Sciatic nerve (tissue), 2 donors: ENCODE results near the gene RHOD. TPM values are rescaled to one million over a fixed set of nuclear protein-coding genes. Genes with fewer than 3 reads are reported as not detected.

ENCODE experiments used
- ATAC-seq: fragments of 200-7000 bp; cut with Tn5 transposase; one replicate; pipeline ENCODE4 v1.9.1; 2020; ENCODE audit warnings: mild to moderate bottlenecking, moderate library complexity
- DNase-seq: peaks from one replicate; pipeline ENCODE4 v3.0.0-alpha.2; 2020; ENCODE audit warnings: low spot score
- intact Hi-C: fragments of 100-400 bp; cut with DNase I; formaldehyde crosslinking; loops from one replicate; pipeline ENCODE4 v1.14.2; 2022
- total RNA-seq: library from RNA; stranded (reverse); fragmentation: NEBNext Ultra II Directional; extraction: Animal tissue kit (Norgen Biotek cat#: 25700); gene quantifications from one replicate; pipeline ENCODE4 v1.2.1, GENCODE V29; 2021
- donor health status: DM: no; HTN: no; CAD: no.
- donor health status: DM: no; HTN: no; CAD: no.

RHOD gene, protein sequence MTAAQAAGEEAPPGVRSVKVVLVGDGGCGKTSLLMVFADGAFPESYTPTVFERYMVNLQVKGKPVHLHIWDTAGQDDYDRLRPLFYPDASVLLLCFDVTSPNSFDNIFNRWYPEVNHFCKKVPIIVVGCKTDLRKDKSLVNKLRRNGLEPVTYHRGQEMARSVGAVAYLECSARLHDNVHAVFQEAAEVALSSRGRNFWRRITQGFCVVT
- total RNA-seq: 10.3 TPM

DNA sequence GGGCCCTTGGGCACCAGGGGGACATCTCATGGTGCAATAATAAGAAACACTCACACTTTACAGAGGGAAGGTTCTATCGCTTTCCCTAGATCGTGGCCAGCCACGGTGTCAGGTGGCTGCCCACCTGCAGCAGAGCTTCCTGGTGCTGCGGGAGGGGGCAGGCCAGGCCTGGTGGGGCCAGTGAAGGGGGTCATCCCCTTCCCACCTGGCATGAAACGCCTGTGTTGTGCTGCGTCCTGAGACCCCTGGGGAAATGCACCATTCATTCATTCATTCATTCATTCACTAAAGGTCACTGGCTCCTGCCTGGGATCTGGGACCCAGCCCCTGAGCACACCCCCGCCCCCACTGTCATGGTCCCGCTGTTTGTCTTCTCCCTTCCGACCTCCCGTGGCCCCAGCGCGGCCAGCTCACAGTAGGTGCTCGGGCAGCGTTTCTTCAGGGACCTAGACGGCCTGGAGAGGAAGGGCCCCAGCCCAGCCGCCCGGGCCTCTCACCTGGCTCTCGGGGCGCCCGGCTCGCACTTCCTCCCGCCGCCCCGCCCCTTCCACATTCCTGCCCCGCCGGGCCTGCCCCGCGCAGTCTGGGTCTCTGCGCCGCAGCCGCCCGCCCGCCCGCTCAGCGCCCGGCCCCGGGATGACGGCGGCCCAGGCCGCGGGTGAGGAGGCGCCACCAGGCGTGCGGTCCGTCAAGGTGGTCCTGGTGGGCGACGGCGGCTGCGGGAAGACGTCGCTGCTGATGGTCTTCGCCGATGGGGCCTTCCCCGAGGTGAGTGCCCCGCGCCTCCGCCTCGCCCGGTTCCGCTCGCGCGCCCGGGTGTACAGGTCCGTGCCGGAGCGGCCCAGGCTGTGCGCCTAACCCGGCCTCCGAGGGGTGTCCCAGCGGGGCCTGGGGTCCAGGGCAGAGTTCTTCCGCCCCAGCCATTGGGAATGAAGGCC is at the start of gene RHOD:
TSS of gene RHOD (plus strand) at position 581 of the 938 bp plus-strand sequence. CDS start at position 637, 56 bp downstream.
- intact Hi-C loops: no loop called here
- ATAC-seq: peak; percentile 71
- no peak for DNase-seq

DNA sequence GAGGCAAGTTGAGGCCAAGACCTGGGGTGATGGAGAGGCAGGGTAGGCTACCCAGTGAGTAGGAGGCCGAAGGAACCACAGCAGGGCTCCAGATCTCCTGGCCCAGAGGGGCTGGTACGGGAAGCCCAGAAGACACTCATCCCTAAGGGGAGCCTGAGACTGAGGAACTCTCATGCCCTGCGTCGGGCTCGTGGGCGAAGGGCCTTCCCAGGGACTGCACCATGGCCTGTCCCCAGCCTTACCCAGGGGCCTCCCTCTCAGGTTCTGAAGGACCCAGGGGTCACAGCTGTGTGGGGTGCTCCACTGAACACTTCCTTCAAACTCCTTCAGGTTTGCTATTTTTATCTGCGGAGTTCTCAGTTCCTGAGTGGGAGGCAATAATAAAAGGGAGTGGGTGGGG is 49.5 kb upstream of the RHOD start:
- ATAC-seq: no peak
- DNase-seq: no peak
- intact Hi-C loops: no loop called here

DNA sequence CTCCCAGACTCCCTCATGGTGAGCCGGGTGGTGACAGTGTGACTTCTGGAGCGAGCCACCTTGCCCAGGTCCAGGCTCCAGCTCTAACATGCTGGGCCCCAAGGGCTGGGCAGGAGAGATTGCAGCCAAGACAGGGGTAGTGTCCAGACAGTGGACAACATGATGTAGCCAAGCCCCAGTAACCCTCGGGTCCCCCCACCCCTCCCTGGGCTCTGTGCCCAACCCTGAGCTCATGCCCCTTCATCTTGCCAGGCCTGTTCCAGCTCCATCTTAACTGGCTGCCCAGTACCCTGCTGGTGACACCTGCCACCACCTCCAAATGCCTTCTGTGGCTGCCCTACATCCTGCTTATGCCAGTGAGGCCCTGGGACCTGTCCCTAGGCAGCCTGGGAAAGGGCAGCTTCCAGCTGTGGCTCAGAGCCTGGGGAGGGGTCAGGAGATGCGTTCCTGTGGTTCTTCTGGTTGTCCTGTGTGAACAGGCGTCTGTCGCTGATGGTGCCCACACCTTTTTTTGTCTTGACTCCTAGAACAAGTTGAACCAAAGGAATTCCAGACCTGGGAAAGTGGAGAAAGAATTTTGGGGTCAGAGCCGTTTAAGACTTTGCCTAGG is 46.2 kb upstream of the RHOD start:
- no peak for ATAC-seq

DNA sequence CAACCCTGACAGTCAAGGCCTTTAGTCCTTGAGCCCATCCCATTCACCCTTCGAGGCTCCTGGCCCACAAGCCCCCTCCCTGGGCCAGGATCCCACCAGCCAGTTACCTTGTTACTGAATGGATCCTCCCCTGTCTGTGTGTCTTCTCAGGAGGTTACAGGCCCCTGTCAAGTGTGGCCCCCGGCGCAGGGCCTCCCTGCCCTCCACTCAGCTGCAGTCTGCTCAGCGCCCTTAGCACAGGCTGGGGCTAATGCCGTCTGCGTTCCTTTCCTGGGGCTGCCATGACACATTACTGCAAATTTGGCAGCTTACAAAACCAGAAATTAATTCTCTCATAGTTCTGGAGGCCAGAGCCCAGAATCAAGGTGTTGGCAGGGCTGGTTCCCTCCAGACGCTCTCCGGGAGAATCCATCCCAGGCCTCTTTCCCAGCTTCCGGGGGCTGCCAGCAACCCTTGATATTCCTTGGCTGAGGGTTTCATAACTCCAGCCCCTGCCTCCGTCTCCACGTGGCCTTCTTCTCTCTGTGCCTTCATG is 43.1 kb upstream of the RHOD start:
- intact Hi-C loops: no loop called here

More for the DNA sequence above, 46.2 kb upstream of the RHOD start:
- no peak for DNase-seq
- intact Hi-C loops: no loop called here

DNA sequence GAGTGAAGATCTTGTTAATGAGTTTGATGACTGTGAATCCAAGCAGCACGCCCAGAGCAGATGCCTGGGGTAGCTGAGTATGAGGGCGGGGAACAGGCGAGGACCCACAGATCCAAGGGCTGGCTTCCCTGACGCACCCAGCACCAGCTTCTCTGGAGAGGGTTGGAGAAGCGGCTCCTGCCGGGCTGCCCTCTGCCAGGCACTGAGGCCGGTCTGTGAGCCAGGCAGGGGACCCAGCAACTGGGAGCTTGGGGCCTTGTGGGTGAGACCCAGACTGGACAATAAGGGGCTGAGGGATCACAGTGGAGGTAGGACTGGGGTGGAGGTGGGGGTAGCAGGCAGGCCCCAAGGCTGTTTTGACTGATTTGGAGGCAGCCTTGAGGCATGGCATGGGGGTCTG is 42.3 kb upstream of the RHOD start:
- ATAC-seq: no peak
- intact Hi-C loops: no loop called here
- no peak for DNase-seq

More for the DNA sequence above, 43.1 kb upstream of the RHOD start:
- no peak for DNase-seq
- ATAC-seq: no peak

DNA sequence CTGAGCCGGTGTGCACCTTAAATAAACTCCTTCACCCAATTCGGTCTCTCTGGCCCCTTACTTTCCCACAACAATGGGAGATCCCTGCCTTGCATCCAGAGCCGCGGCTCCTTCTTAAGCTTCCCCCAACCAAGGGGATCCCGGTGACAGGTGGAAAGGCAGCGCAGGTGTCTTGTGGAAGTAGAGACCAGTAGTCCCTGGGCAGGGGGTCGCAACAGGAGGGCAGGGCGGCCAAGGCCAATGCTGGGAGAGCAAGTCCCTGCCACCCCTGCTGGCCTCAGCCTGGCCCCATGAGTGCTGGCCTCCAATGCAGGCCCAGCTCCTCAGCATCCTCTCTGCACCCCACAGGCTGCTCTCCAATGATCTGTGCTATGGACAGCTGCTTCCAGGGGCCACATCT is 41.6 kb upstream of the RHOD start:
- no peak for DNase-seq
- intact Hi-C loops: no loop called here
- no peak for ATAC-seq

DNA sequence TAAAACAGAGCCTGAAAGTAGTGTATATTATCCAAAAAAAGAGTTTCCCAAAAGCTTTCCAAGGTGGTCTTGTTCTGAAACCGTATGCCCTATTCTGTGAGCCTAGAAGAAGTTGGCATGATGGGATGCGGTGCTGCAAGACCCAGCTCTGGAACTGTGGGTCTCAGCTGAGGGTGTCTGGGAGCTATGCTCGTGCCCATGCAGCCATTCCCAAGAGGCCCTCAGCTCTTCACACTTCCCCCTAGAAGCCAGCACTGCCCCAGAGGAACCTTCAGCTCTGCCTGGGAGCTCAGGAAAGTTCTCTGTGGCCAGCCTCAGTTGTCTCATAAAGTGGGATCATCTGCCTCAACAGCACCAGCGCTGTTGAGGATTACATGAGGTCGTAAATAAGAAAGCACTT is 40.1 kb upstream of the RHOD start:
- no peak for ATAC-seq
- intact Hi-C loops: no loop called here
- no peak for DNase-seq

DNA sequence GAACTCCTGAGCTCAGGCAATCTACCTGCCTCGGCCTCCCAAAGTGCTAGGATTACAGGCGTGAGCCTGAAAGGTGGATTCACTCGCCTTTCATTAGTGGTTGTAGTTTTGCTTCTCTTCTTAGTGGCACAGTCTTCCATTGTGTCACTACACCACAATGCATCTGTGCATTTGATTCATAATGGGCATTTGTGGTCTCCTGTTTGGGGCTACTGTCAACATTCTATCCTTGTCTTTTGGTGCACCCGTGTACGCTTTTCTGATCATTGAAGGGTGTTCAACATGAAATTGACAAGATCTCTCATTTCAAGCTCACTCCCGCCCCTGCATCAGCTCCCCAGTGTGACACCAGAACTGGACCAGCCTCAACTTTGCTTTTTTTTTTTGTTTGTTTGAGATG is 35.7 kb upstream of the RHOD start:
- ATAC-seq: no peak
- DNase-seq: no peak
- intact Hi-C loops: no loop called here

DNA sequence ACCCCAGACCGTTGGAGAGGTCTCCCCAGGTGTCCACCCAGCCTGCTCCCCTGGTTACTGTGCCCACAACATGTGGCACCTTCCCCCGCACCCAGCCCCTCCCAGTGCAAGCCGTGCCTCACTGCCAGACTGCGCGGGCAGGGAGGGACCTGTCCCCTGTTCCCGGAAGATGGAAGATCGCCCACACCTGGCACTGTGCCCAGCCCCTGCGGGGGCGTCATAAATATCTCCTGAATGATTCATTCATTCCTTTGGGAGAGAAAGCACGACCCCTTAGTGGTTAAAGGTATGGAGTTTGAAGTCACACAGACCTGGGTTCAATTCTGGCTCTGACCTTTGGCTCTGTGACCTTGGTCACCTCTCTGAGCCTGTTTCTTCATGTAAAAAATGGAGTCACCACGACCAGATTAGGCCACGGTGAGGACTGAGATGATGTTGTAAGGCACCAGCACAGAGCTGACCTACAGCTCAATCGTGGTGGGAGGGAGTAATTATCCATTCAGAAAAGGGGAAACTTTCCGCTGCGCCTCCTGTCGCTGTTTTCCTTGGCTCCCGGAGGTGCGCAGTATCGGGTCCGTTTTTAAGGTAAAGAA is 34.2 kb upstream of the RHOD start:
- ATAC-seq: no peak
- intact Hi-C loops: no loop called here
- no peak for DNase-seq

DNA sequence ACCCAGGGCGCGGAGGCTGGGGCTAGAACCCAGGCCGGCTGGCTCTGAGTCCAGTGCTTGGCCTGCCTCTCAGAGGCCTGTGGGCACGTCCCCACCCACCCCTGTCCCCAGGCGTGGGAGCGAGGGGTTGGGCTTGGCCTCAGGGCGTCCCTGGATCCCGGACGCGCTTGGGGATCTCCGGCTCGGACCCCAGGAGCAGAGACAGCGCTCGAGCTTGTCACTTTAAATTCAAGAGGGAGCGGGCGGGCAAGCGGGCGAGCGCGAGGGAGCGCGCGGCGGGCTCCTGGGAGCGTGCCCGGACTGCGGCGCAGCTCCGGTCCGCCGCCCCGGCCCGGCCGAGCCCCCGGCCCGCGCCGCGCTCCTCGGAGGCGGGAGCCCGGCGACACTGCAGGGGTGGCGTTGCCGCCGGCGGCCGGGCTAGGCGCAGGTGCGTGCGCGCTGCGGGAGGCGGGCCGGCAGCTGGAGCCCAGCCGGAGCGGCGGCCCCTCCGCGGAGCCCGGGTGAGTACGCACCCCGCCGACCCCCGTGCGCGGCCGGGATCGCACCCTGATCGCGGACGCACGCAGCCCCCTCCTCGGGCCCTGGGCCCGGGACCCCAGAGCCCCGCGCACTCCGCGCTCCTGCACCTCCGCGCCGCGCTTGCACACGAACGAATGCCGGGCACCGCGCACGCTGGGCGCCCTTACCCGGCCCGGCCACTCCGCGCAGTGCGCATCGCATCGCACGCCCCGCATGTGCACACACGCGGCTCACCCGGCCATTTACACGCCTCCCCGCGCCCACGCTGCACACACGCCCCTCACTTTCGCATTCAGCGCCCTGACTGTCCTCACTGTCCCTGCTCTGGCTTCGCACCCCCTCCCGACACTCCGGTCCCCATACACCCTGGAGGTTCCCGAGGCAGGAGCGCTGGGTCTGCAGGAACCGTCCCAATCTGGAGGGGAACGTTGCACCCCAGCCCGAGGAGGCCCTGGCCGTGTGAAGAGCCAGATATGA is 33.4 kb upstream of the RHOD start, which contains the start of gene SYT12:
TSS of gene SYT12 (plus strand) at position 174 of the 996 bp plus-strand sequence. CDS start 7,011 bp downstream, outside the sequence.
- DNase-seq (no peak), ATAC-seq (peak; percentile 19)
- intact Hi-C loops: no loop called here

DNA sequence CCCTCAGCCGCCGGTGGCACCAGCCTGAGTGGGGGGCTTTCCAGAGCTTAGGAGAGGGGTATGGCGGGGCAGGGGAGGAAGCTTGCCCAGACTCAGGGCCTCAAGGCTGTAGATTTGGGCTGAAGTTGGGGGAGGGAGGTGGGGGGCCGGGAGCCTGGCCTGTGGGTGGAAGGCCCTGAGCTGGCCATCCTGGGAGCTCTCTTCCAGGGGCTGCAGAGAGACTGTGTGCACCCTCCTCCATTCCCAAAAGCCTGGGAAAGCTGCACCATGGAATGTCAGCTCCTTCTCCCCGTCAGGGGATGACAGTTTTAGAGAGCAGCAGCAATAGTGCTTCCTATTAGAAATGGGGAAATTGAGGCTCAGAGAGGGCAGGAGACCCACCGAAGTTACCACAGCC is 32.7 kb upstream of the RHOD start:
- no peak for DNase-seq
- intact Hi-C loops: no loop called here
- no peak for ATAC-seq

DNA sequence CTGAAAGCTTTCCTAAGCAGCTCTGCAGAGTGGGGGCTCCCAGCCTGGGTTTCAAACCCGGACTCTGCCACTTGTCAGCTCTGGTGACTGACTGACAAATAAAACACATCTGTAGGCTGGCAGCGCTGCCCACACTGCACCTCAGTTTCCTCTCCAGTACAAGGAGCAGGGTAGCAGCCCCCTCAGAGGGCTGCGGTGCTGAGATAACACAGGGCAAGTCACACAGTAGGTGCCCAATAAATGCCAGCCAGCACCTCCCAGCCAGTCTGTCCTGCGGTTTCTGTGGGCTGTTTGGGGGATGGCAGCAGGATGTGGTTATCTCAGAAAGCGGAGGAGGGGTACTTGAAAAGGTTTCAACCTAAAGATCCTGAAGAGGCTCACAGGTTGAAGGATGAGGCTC is 32.2 kb upstream of the RHOD start:
- intact Hi-C loops: no loop called here
- ATAC-seq: no peak
- no peak for DNase-seq

DNA sequence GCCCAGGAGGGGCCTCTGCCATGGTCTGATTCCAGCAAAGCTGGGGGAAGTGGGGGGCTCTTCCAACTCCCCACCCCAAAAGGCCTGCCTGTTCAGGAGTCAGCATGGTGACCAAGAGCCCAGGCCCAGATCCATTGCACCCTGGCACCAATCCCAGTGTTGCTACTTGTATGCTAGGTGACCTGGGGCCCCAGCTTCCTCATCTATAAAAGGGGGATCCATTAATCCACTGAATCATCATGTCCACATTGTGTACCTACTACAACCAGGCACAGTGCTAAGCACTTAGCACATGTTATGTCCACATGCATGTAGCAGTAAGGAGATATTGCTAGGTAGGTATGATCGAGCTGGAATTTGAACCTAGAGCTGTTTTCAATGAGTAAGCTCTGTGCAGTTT is 31.7 kb upstream of the RHOD start:
- ATAC-seq (no peak), DNase-seq (no peak)
- intact Hi-C loops: no loop called here

DNA sequence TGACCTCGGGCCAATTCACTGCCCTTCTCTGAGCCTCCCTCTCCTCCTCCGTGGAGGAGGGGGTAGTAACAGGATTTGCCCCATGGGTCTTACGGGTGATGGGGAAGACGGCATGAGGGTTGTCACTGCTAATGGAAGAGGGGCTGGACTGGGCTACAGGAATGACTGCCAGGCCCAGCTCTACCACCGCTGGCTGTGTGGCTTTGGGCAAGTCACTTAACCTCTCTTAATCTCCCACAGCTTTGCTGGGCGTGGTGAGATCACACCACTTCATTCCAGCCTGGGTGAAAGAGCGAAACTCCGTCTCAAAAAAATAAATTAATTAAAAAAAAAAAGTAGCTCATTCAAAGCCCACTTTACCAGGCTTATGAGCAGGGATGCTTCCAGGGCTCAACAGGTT is 30.9 kb upstream of the RHOD start:
- intact Hi-C loops: no loop called here
- DNase-seq (no peak), ATAC-seq (no peak)

DNA sequence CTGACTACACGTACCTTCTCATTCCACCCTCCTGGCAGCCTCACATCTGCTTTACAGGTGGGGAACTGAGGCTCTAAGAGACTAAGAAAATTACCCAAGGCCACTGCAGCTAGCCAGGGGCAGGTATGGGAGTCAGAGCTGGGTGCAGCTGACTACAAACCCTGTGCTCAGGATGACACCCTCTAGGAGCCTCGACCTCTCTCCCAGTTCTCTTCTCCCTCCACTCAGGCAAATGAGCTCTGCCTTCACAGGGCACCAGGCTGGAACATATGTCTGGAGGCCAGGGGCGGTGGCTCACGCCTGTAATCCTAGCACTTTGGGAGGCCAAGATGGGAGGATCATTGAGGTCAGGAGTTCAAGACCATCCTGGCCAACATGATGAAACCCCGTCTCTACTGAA is 29.7 kb upstream of the RHOD start:
- intact Hi-C loops: no loop called here
- ATAC-seq: no peak
- DNase-seq: no peak

DNA sequence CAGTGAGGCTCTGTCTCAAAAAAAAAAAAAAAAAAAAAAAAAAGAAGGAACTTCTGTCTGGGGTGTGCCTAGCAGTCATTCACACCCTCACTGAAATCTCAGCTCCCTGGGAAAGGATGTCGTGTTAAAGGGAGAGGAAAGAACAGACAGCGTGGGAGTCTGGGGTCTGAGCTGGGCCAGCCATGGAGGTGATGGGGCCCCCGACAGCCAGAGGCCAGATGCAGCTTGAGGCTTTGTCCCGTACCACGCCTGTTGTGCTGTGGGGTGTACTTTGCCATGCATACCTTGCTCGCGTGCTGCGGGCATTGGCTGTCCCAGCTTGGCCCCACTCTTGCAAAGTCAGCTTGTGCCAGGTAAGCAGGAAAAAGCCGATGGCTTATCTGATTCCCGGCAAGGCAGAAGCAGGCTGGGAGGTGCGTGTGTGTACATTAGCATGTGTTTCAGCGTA is 29.1 kb upstream of the RHOD start:
- no peak for DNase-seq
- intact Hi-C loops: no loop called here
- ATAC-seq: no peak

DNA sequence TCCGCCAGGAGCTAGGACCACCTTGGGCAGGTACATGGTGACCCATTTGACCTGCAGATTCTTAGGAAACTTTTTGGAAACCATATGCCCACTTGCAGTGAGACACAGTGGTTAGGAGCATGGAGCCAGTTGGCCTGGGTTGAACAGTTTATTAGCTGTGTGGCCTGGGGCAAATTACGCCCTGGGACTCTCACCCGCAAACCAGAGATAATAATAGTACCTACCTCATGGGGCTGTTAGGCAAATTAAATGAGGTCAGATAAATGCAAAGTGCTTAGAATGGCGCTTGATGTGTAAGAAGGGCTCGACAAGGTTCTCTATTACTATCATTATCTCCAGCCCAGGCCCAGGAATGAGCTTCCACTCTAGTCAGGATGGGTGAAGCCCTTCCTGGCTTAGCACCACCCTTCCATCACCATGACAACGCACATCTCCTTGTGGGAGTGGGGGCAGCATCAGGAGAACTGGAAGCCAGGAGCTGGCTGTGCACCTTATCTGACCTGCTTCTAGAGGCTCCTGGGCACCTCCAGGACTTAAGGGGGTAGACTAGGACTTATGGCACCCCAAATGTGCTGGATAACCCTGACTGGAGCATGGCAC is 28.6 kb upstream of the RHOD start:
- ATAC-seq: no peak
- no peak for DNase-seq
- intact Hi-C loops: no loop called here

DNA sequence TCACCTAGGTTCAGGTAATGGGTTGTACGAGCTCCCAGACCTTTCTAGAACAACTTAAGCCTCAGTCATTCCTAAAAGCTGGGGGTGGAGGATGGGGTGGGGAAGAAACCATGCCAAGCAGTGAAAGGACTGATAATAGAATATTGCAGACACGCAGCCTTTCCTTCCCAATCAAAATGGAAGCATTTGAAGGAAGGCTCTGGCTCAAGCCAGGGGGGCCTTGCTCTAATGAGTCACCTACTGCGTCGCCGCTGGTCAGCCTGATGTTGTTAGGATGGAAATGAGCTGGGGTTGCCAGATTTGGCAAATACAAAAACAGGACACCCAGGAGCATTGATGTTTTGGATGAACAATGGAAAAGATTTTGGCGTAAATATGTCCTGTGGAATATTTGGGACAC is 27.5 kb upstream of the RHOD start:
- intact Hi-C loops: no loop called here
- ATAC-seq: no peak
- DNase-seq: no peak
